CD4-positive, alpha-beta T cell treated with Interleukin-15 for 4 hours (primary cell): ENCODE data around the gene SETD4.
"Not testable (repeated sequence)": the region's sequence is repeated elsewhere in the genome, so short reads cannot be mapped to it uniquely, and the experiment has no call there.

Experiments used
- DNase-seq: peaks from one replicate; pipeline ENCODE4 v3.0.0-alpha.2; 2020; ENCODE audit warnings: low spot score

Gene SETD4, protein sequence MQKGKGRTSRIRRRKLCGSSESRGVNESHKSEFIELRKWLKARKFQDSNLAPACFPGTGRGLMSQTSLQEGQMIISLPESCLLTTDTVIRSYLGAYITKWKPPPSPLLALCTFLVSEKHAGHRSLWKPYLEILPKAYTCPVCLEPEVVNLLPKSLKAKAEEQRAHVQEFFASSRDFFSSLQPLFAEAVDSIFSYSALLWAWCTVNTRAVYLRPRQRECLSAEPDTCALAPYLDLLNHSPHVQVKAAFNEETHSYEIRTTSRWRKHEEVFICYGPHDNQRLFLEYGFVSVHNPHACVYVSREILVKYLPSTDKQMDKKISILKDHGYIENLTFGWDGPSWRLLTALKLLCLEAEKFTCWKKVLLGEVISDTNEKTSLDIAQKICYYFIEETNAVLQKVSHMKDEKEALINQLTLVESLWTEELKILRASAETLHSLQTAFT

DNA sequence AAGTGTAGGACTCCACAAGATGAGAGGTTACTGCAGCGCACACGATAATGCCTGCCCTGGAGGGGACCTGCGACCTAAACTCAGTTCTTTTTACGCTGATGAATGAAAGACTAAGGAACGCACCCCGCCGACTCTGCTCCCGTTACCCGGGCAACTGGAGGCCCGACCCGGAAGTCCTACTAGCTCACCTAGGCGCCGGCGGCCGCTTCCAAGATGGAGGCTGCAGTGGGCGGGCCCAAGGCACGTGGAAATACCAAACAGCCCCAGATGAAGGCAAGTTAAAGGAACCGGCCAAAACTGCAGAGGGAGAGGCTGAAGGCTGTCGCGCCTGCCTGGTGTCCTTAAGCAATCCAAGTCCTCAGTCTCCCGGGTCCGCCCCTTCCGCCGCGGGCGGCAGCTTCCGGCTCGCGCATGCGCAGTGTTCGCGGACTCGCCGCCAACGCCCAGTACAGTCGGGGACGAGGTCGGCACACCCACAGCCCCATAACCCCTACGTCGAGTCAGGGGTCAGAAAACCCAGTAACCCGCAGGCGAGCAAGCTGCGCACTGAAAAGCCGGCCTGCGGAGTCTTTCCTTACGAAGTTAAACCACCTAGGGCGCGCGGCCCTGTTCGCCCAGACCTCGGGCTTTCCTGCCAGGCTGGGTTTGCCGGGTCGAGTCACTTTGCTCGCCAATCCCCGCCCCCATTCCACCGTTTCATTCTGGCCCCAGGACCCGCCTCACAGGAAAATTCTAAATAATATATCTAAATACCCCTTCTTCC lies at the start of gene SETD4:
TSS of gene SETD4 (minus strand) at position 368 of the 763 bp plus-strand sequence. CDS start 1,638 bp downstream, outside the sequence.
- peak; percentile 94 for DNase-seq

DNA sequence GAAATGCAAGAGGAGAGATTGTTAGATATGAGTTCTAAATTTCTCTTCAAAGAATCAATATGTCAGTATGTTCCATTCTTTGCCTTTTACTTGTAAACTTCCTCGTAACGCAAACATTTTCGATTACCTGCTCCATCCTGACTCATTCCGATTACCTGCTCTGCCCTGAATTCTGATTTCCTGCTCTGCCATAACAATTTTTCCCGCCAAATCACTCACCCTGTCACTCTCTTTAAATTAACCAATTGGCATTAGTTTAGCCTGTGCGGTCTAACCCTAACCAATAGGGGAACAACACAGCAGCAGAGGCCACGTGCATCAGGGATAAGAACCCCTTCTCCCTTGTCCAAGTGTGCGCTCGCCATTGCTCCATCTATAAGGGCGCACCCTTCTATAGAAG lies 49.5 kb upstream of the SETD4 start:
- no peak for DNase-seq

DNA sequence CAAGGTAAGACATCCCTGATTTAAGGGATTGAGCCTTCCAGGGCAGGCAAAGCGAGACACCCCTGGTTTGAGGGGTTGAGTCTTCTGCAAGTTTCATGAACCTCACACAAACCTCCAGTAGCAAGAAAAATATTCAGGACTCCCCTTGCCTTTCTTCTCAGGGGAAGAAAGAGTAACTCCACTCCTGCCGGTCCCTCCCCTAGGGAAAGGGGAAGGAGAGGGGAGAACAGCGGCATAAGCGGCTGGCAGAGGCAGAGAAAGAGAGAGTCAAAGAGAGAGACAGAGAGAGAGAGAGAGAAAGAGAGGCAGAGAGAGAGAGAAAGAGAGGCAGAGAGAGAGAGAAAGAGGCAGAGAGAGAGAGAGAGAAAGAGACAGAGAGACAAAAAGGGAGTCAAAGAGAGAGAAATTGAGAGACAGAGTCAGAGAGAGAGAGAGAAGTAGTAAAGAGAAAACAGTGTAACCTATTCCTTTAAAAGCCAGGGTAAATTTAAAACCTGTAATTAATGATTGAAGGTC lies 45.1 kb upstream of the SETD4 start:
- no peak for DNase-seq

DNA sequence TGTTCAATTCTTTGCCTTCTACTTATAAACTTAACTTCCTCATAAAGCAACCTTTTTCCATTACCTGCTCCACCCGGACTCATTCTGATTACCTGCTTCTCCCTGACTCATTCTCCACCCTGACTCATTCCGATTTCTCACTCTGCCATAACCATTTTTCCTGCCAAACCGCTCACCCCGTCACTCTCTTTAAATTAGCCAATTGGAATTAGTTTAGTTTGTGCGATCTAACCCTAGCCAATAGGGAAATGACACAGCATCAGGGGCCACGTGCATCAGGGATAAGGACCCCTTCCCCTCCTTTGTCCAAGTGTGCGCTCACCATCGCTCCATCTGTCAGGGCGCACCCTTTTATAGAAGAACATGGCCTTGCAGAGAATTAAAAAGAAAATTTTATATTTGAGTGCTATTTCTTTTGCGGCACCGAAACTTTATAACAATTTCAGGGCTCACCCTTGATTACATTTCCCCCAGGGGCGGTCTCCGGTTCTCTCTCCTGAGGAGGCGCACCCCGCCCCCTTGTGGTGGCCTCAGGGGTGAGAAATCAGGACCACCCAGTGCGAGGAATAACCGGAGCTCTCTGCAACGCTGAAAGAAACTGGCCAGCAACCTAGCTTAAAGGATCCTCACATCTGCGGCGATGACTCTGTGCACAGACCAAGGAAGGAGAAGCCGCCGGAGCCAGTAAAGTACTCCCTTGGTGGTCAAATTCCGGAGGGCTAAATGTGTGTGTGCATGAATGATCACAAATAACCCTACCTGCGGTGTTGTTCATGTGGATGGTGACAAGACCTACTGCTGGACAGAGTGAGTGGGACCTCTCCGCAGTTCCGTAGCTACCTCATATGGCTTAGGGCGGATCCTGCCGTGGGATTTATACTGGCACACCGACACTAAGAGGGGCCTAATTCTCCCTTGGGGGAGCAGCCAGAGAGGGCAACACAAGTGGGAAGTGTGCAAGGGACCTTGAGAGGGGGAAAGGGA lies 44.3 kb upstream of the SETD4 start:
- DNase-seq: peak; percentile 46

DNA sequence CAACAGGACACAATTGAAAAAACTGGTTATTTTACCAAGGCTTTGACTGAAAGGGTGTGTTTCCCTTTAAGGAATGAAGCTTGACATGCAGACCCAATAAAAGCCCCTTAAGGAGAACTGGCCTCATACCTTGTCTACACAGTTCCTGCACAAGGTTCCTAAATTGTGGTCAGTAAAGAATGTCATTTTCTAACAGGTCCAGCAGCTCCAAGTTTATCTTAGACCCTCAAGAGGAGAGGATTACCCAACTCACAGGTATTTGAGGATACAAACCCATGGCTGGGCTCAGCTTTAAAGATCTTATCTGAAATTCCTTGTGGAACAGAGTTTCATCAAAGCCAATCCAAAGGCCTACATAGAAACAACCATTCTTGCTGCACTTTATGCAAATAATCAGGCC lies 43.1 kb upstream of the SETD4 start:
- DNase-seq: no peak

DNA sequence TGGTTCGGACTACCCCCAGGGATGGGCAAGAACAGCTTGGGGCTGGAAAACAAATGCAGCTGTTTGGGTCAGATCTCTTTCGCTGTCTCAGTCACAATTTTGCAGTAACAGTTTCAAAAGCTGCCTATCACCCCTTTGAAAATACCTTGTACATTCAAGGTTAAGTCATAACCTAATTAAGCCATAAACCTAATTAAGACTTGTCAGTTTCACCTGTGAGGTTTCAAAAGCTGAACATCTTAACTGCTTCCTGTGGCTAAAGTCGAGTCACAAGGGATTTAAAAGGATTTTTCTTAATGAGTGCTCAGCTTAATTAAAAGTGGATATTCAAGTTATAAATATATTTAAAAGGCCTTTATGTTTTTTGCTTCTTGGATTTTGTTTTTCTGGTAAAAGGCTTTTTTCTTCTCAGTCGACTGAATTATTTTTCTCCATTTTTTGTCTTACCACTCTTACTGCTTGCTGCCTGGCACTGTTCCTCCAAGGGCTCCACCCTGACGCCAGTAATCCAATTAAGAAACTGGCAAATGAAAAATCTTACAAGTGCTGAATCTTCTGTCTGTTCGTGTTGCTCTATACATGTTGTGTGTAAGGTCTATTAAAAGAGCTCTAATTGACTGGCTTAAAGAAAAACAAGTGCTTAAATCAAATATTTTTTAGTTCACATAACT lies 40.8 kb upstream of the SETD4 start:
- DNase-seq: no peak

DNA sequence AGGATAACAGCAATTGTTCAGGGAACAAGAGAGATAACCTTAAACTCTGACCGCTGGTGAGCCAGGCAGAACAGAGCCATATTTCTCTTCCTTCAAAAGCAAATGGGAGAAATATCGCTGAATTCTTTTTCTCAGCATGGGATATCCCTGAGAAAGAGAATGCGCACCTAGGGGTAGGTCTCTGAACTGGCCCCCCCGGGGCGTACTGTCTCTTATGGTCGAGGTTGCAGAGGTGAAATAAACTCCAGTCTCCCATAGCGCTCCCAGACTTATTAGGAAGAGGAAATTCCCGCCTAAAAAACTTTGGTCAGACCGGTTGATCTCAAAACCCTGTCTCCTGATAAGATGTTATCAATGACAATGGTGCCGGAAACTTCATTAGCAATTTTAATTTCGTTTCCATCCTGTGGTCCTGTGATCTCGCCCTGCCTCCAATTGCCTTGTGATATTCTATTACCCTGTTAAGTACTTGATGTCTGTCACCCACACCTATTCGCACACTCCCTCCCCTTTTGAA lies 39.4 kb upstream of the SETD4 start:
- not testable (repeated sequence) for DNase-seq

DNA sequence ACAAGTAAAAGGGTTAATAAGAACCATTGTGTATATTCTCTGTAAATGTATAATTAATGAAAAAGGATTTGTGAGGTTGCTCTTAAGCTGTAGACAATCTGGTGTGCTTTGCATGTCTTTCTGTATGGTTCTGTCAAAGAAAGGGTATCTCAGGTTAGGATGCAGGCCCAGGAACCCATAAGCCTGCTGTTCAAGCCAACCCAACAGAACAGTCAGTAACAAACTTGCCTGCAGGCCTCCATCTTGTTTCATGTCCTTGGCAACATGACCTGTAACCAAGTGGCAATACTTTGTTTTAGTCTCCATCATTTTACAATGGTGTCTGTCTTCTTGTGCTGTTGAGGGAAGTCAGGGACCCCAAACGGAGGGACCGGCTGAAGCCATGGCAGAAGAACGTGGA lies 38.7 kb upstream of the SETD4 start:
- DNase-seq: no peak

DNA sequence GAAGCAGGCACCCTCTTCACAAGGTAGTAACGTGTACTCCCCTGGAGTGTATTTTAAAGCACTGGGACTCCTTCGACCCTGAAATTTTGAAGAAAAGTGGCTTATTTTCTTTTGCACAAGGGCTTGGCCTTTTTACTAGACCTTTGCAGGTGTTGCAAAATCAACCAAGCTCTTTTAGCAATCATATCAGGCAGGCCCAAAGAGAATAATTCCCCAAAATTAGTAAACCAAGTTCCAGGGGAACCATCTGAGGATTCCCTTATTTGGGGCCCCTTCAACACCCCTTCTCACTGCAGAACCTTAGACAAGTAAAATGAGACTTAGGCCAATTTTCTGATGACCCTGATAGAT lies 37.8 kb upstream of the SETD4 start:
- no peak for DNase-seq

DNA sequence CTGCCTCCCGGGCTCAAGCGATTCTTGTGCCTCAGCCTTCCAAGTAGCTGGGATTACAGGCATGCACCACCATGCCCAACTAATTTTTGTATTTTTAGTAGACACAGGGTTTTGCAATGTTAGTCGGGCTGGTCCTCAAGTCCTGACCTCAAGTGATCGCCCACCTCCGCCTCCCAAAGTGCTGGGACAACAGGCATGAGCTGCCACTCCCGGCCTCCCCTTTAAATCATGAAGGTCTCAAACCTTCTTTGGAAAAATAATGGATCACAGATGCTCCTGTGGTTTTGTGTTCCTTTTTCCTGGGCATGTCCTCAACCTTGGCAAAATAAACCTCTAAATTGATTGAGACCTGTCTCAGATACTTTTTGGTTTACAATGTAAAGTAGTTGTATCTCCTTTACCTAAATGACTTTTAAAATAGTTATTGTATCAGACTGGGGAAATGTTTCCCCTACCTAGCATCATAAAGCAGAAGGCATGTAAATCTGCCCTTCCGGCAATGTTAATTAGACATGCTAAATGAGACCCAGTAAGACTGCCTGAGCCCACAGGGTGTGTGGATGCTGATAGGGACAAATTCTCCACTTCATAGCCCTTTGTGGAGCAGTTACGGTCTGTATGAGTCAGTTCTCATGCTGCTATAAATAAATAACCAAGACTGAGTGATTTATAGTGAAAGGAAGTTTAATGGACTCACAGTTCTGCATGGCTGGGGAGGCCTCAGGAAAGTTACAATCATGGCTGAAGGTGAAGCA lies 37.3 kb upstream of the SETD4 start:
- DNase-seq: no peak

DNA sequence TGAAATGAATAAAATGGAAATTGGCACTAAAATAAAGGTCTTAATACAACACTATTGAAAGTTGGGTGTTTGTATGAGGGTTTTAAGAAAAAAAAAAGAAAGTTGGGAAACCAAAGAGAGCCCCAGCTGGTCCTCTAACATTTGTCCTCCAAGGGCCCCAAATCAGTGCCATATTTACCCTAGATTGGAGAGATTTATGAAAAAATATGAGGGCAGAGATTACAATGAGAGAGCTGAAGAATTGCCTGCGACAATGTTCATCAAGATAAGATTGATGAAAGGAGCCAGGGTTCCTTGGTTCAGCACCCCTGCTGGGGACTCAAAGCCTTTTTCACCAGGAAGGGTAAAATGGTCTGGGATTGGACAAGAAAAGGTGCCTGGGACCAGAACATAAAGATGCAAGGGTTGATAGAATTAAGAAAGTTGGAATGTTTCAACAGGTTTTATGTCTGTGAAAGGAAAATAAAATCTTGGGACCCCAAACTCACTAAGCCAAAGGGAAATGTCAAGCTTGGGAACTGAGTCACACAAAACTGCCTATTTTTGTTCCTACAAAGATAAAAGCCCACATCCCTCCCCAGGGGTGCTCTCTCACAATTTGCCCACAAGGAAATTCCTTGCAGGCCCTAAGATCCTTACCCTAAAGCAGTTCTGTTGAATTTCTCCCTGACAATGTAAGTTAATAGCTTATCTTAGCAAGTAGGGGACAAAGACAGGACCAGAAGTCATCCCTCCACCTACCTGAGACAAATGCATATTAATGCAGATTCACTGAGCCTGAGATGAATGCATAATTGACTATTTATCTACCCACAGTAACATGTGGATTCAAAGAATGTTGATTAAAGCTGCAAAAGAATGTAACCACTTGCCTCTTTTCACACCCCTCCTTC lies 36.3 kb upstream of the SETD4 start:
- no peak for DNase-seq

DNA sequence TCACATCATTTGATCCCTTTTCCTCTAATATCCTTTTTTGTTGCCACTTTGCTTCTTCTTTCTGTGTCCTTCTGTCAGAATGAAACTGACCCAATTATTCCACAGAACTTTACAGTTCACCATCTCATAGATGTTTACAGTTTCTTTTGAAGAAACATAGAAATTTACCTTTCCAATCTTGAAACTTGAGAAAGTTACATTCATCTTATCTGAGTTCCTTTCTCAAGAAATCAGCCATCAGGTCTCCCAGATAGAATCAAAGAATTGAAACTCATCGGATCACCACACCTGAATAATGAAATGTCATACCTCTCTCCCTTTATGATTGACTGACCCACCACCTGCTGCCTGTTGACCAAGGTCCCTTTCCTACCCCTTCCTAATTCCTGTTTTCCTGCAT lies 33.2 kb upstream of the SETD4 start:
- DNase-seq: no peak

DNA sequence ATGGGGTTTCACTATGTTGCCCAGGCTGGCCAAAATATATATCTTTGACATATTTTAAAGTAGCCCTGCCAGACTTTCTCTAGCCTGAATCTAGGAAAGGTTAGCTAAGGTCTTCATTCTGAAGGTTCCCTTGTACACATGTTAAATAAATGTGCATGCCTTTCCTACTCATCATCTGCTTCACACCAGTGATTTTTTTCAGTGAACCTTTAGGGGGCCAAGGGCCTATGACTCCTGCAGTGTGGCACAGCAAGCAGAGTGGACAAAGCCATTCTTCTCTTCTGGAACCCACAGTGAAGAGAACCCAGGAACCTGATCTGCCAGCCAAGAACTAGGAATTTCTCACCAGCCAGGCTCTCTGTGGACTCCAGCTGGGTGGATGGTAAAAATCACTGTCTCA lies 32.4 kb upstream of the SETD4 start:
- DNase-seq: no peak

DNA sequence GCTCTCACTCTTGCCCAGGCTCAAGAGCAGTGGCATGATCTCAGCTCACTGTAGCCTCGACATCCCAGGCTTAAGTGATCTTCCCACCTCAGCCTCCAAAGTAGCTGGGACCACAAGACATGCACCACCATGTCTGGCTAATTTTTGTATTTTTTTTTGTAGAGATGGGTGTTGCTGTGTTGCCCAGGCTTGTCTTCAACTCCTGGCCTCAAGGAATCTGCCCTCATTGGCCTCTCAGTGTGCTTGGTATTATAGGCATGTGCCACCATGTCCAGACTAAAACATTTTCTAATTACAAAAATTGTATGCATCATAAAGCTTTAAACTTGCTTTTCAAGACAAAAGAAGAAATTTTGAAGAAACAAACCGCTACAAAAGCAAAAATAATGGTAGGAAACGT lies 29.6 kb upstream of the SETD4 start:
- no peak for DNase-seq

DNA sequence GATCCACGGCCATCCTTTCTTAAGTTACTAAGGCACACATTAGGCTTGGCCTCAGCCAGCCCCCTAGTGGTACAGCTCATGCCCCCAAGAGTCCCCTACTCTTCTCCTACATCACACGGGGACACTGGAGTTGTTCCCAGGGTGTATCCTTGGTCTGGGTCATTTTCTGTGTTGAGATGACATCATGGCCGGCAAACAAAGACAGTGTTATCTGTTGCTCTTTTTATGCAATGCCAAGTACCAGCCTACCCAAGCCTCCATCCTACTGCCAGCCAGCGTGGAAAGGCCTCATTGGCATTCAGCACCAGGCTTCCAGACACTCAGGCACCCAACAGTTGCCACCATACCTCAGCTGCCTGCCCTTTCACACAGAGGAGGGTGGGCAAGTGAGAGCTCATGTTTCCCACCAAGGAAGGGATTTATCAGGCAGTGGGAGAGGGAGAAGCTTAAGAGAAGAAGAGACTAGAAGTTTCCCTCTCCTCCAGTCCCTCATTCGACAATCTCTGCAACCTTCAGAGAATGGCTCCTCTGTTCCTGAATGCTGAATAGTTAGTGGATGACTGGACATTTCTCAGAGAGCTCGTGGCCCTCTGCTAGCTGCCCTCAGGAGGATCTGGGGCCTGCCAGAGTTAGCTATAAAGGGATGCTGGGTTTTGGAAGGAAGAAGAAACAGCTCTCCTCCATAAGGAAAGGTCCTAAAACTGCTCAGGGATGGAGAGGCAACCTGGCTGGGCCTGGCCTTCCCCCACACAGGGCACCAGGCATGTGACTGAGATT lies 27.2 kb upstream of the SETD4 start:
- no peak for DNase-seq

DNA sequence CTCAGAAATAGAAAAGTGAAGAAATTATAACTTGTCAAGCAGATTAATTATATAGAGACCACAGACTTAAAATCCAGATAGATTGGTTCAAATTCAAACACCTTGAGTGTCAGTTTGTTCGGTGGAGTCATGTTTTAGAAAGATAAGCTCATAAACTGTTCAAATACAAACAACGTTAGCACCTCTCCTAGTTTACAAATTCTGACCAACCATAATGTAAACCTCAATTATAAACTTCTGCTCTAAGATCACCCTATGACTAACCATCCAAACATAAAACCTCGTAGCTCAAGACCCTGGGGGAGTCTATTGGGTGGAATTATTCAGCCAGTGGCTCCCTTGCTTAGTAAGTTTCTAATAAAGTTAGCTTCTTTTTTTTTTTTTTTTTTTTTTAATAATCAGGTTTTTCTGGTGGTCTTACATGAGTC lies 21.9 kb upstream of the SETD4 start:
- DNase-seq: no peak

DNA sequence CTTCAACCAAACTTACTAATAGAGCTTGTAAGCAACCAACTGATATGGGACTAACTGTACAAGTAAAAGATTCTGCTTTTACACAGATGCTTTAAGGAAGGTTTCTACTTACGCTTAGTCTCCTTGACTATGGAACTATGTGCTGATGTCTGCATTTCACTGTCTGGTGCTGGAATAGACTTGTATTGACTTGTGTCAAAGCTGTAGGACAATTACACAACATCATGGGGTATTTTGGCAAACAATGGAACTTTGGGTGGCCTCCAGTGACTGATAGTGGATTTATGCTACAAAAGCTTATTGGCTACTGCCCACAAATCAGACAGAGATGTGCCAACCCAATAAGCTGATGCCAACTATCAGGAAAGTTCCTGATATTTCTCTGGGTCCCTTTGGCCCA lies 20.1 kb upstream of the SETD4 start:
- DNase-seq: no peak

DNA sequence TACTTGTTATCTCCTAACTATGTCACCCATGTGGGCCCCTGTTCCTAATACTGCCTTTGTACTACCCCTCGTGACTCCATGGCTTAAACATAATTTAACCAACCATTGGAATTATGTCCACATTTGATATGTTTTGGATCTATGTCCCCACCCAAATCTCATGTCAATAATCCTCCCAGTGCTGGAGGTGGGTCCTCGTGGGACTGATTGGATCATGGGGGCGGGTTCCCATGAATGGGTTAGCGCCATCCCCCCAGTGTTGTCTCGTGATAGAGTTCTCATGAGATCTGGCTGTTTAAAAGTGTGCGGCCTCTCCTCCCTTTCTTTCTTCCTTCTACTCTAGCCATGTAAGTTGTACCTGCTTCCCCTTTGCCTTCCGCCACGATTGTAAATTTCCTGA lies 19.3 kb upstream of the SETD4 start:
- DNase-seq: no peak
